ENCODE data around the gene GNL2.

GNL2 gene

DNA sequence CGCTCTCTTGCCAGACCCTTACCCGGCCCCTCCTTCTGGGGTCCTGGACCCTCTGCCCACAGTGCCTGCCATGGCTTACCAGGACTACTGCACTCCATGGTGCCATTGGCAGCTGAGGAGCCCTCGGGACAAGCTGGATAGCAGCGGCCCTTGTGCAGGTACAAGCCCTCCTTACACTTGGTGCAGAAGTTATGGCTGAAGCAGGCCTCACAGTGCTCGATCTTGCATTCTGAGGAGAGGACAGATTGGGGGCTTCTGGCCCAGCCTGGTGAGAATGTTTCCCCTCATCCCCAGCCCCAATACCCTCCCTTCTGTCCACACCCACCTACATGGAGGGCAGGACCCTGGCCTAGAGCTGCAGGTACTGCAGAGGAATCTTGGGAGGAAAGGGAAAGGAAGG lies 18.4 kb upstream of the GNL2 start:
- Histone ChIP-seq H3K9me2 (ENCODE audit: low read depth, low read length) (no peaks in the 10 kb centered on the region), H4K20me1 (ENCODE audit: insufficient read depth, low read length) (no peaks in the 10 kb centered on the region), H3F3A (ENCODE audit: insufficient read depth, low read length) (no peaks in the 10 kb centered on the region), H3K4me1 (ENCODE audit: insufficient read depth, low read length, severe bottlenecking) (no peaks in the 10 kb centered on the region), H3K9me3 (ENCODE audit: low read length) (no peaks in the 10 kb centered on the region), H3K9ac (ENCODE audit: low read length) (no peak overlapping the region), H3K27ac (ENCODE audit: low read depth, low read length, poor library complexity, severe bottlenecking) (no peak overlapping the region), H2AFZ (ENCODE audit: low read length) (no peak overlapping the region), H3K79me2 (ENCODE audit: insufficient read depth, low read length) (no peaks in the 10 kb centered on the region), H3K4me2 (ENCODE audit: low read length) (no peak overlapping the region), H3K36me3 (ENCODE audit: insufficient read depth, low read length) (no peaks in the 10 kb centered on the region), H3K4me3 (ENCODE audit: low read depth, low read length, poor library complexity, severe bottlenecking) (no peak overlapping the region), H3K27me3 (ENCODE audit: insufficient read depth, low read length) (peaks cover 3% of the 10 kb centered on the region)
- TF ChIP-seq, protein P1, sequence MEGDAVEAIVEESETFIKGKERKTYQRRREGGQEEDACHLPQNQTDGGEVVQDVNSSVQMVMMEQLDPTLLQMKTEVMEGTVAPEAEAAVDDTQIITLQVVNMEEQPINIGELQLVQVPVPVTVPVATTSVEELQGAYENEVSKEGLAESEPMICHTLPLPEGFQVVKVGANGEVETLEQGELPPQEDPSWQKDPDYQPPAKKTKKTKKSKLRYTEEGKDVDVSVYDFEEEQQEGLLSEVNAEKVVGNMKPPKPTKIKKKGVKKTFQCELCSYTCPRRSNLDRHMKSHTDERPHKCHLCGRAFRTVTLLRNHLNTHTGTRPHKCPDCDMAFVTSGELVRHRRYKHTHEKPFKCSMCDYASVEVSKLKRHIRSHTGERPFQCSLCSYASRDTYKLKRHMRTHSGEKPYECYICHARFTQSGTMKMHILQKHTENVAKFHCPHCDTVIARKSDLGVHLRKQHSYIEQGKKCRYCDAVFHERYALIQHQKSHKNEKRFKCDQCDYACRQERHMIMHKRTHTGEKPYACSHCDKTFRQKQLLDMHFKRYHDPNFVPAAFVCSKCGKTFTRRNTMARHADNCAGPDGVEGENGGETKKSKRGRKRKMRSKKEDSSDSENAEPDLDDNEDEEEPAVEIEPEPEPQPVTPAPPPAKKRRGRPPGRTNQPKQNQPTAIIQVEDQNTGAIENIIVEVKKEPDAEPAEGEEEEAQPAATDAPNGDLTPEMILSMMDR (IDR thresholded peaks at IDR 0.05; ENCODE audit: low read length) = no peak
- TF ChIP-seq EZH2 (IDR thresholded peaks at IDR 0.05; ENCODE audit: borderline replicate concordance, low read length) = no peak

DNA sequence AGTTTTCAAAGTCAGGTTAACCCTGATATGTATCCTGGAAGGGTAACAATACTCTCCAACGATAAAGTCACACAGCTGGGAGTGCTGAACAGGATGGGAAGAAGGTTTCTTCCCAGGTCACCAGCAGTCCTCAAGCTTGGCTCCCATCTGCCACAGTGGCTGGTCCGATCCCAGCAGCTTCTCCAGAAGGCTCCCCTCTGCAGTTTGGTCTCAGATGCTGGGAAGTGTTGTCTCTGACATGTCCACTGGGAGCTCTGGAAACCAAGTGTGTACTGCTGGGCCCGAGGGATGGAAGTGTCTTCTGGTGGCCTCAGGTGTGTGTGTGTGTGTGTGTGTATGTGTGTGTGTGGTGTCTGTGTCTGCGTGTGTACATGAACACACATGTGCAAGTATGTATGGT lies 16.4 kb upstream of the GNL2 start:
- no peaks in the 10 kb centered on the region for H4K20me1 ChIP-seq (ENCODE audit: insufficient read depth, low read length)
- no peak overlapping the region for H3K9ac ChIP-seq (ENCODE audit: low read length)
- no peak overlapping the region for H3K4me3 ChIP-seq (ENCODE audit: low read depth, low read length, poor library complexity, severe bottlenecking)
- H3K27me3 ChIP-seq (ENCODE audit: insufficient read depth, low read length) = peaks cover 2% of the 10 kb centered on the region; the same call in 1 of the 2 replicates
- no peaks in the 10 kb centered on the region for H3K4me1 ChIP-seq (ENCODE audit: insufficient read depth, low read length, severe bottlenecking)
- H2AFZ ChIP-seq (ENCODE audit: low read length) = no peak overlapping the region
- TF ChIP-seq, protein P1 (IDR thresholded peaks at IDR 0.05; ENCODE audit: low read length) = no peak
- no peak for TF ChIP-seq EZH2 (IDR thresholded peaks at IDR 0.05; ENCODE audit: borderline replicate concordance, low read length)
- H3F3A ChIP-seq (ENCODE audit: insufficient read depth, low read length) = no peaks in the 10 kb centered on the region
- H3K79me2 ChIP-seq (ENCODE audit: insufficient read depth, low read length) = no peaks in the 10 kb centered on the region
- no peaks in the 10 kb centered on the region for H3K36me3 ChIP-seq (ENCODE audit: insufficient read depth, low read length)
- H3K9me2 ChIP-seq (ENCODE audit: low read depth, low read length) = no peaks in the 10 kb centered on the region
- H3K27ac ChIP-seq (ENCODE audit: low read depth, low read length, poor library complexity, severe bottlenecking) = no peak overlapping the region
- H3K4me2 ChIP-seq (ENCODE audit: low read length) = no peak overlapping the region
- no peaks in the 10 kb centered on the region for H3K9me3 ChIP-seq (ENCODE audit: low read length)

DNA sequence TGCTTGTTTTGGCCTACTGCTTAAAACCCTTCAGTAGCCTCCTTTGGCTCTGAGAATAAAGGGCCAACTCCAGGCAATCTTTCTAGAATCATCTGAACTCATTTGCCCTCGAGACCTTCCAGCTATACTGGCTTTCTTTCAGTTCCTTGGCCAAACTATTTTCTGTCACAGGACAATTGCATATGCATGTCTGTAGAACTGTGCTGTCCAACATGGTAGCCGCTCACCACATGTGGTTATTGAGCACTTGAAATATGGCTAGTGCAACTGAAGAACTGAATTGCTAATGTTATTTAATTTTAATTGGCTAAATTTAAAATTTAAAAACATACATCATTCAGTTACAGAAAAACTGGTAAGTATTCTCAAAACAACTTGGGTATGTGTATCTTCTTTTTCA lies 14.3 kb upstream of the GNL2 start:
- H3K4me1 ChIP-seq (ENCODE audit: insufficient read depth, low read length, severe bottlenecking) = no peaks in the 10 kb centered on the region
- no peak overlapping the region for H3K27ac ChIP-seq (ENCODE audit: low read depth, low read length, poor library complexity, severe bottlenecking)
- TF ChIP-seq EZH2 (IDR thresholded peaks at IDR 0.05; ENCODE audit: borderline replicate concordance, low read length) = no peak
- TF ChIP-seq, protein P1 (IDR thresholded peaks at IDR 0.05; ENCODE audit: low read length) = no peak
- no peak overlapping the region for H3K4me2 ChIP-seq (ENCODE audit: low read length)
- no peak overlapping the region for H3K4me3 ChIP-seq (ENCODE audit: low read depth, low read length, poor library complexity, severe bottlenecking)
- no peak overlapping the region for H3K9ac ChIP-seq (ENCODE audit: low read length)
- H2AFZ ChIP-seq (ENCODE audit: low read length) = no peak overlapping the region
- no peaks in the 10 kb centered on the region for H3K9me3 ChIP-seq (ENCODE audit: low read length)
- H3K27me3 ChIP-seq (ENCODE audit: insufficient read depth, low read length) = peaks cover 8% of the 10 kb centered on the region; the same call in 1 of the 2 replicates
- H4K20me1 ChIP-seq (ENCODE audit: insufficient read depth, low read length) = no peaks in the 10 kb centered on the region
- no peaks in the 10 kb centered on the region for H3K79me2 ChIP-seq (ENCODE audit: insufficient read depth, low read length)
- no peaks in the 10 kb centered on the region for H3K36me3 ChIP-seq (ENCODE audit: insufficient read depth, low read length)
- H3F3A ChIP-seq (ENCODE audit: insufficient read depth, low read length) = no peaks in the 10 kb centered on the region
- no peaks in the 10 kb centered on the region for H3K9me2 ChIP-seq (ENCODE audit: low read depth, low read length)
